ENCODE results near the gene SLCO2A1. TPM values are rescaled to one million over a fixed set of nuclear protein-coding genes. Genes with fewer than 3 reads are reported as not detected.

Gene SLCO2A1
- polyA plus RNA-seq, 1 experiment, result 5.4 TPM

- ChIA-PET CTCF (no interaction called here), POLR2A (no interaction called here)
- Histone ChIP-seq H3K27me3 (ENCODE audit: control insufficient read depth, insufficient read depth, low read length) (peaks cover 2% of the 10 kb centered on the region; the same call in 1 of the 2 replicates), H3K36me3 (ENCODE audit: control insufficient read depth, insufficient read depth, low read length) (no peaks in the 10 kb centered on the region), H3K4me3 (ENCODE audit: low read depth, low read length) (no peak overlapping the region)
- no peak for DNase-seq (ENCODE audit: low read depth)
- no peak for TF ChIP-seq CTCF (IDR thresholded peaks at IDR 0.05; ENCODE audit: insufficient read depth, low read depth, low read length)
These were observed 25.9 kb upstream of the SLCO2A1 start for GRCh38 chr3:134055661-134056060.

- Histone ChIP-seq H3K4me3 (ENCODE audit: low read depth, low read length) (no peak overlapping the region), H3K27me3 (ENCODE audit: control insufficient read depth, insufficient read depth, low read length) (peaks cover 2% of the 10 kb centered on the region; the same call in 1 of the 2 replicates)
- CTCF ChIA-PET, result no interaction called here
These were observed 25.2 kb upstream of the SLCO2A1 start for GRCh38 chr3:134054881-134055280.

GRCh38 chr3:134054231-134054630, 24.5 kb upstream of the SLCO2A1 start:
- peaks cover 2% of the 10 kb centered on the region for H3K27me3 ChIP-seq (ENCODE audit: control insufficient read depth, insufficient read depth, low read length)
- ChIA-PET POLR2A (no interaction called here), CTCF (no interaction called here)
- no peaks in the 10 kb centered on the region for H3K36me3 ChIP-seq (ENCODE audit: control insufficient read depth, insufficient read depth, low read length)
- no peak overlapping the region for H3K4me3 ChIP-seq (ENCODE audit: low read depth, low read length)
- TF ChIP-seq CTCF (IDR thresholded peaks at IDR 0.05; ENCODE audit: insufficient read depth, low read depth, low read length), result no peak
- DNase-seq (ENCODE audit: low read depth), result no peak

More at GRCh38 chr3:134054881-134055280, 25.2 kb upstream of the SLCO2A1 start:
- H3K36me3 ChIP-seq (ENCODE audit: control insufficient read depth, insufficient read depth, low read length), result no peaks in the 10 kb centered on the region
- POLR2A ChIA-PET, result no interaction called here
- no peak for TF ChIP-seq CTCF (IDR thresholded peaks at IDR 0.05; ENCODE audit: insufficient read depth, low read depth, low read length)
- no peak for DNase-seq (ENCODE audit: low read depth)

GRCh38 chr3:134052370-134052769, 22.6 kb upstream of the SLCO2A1 start:
- POLR2A ChIA-PET, result no interaction called here
- Histone ChIP-seq H3K36me3 (ENCODE audit: control insufficient read depth, insufficient read depth, low read length) (no peaks in the 10 kb centered on the region), H3K27me3 (ENCODE audit: control insufficient read depth, insufficient read depth, low read length) (peaks cover 3% of the 10 kb centered on the region; the same call in 1 of the 2 replicates), H3K4me3 (ENCODE audit: low read depth, low read length) (no peak overlapping the region)
- DNase-seq (ENCODE audit: low read depth), result no peak
- TF ChIP-seq CTCF (IDR thresholded peaks at IDR 0.05; ENCODE audit: insufficient read depth, low read depth, low read length), result no peak
- CTCF ChIA-PET, result interaction anchor here (1.0 kb wide), 1 partner anchor 18 kb away, joined by 4 read pairs; no protein-coding TSS in a partner anchor

DNA sequence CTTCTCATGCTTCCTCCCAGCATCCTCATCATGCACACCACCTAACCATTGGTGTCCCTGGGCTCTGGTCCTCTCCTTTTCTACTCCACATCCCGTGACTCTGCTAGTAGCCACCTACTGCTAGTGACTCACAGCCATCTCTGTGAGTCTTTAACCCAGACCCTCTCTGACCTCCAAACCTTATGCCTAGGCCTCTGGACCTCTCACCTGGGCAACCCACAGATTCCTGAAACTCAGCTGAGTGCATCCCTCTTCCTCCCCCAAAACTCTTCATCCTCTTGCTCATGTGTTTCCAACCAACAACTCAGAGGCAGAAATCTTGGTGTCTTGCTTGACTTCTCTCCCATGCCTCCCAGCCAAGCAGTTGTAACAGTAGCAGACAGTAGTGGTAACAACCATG, 20.0 kb upstream of the SLCO2A1 start:
- Histone ChIP-seq H3K4me3 (ENCODE audit: low read depth, low read length) (no peak overlapping the region), H3K36me3 (ENCODE audit: control insufficient read depth, insufficient read depth, low read length) (no peaks in the 10 kb centered on the region), H3K27me3 (ENCODE audit: control insufficient read depth, insufficient read depth, low read length) (peaks cover 3% of the 10 kb centered on the region; the same call in 1 of the 2 replicates)
- CTCF ChIA-PET, result no interaction called here
- no peak for DNase-seq (ENCODE audit: low read depth)
- no peak for TF ChIP-seq CTCF (IDR thresholded peaks at IDR 0.05; ENCODE audit: insufficient read depth, low read depth, low read length)
- POLR2A ChIA-PET, result no interaction called here
